Fibroblast of lung (primary cell): ENCODE data around the gene SELENOO. TPM values are rescaled to one million over a fixed set of nuclear protein-coding genes. Genes with fewer than 3 reads are reported as not detected.

Experiments
- DNase-seq, 2 donors: peaks; one replicate each; pipeline versions ENCODE4 v3.0.0 to v3.0.0-alpha.2; 2010; ENCODE audit warnings: low read depth in 2 of 2
- H2AFZ ChIP-seq: 2 replicates; pipeline ENCODE4 v1.5.1; 2012; ENCODE audit warnings: low read length, control low read depth, inconsistent platforms
- H3K27ac ChIP-seq: 2 replicates; pipeline ENCODE4 v1.5.1; 2011; ENCODE audit warnings: low read length, control low read depth; ENCODE audit not compliant: insufficient read depth
- H3K27me3 ChIP-seq: 2 replicates; pipeline ENCODE4 v1.5.1; 2011; ENCODE audit warnings: mild to moderate bottlenecking, low read length; ENCODE audit not compliant: control insufficient read depth, insufficient read depth
- H3K36me3 ChIP-seq: 2 replicates; pipeline ENCODE4 v1.5.1; 2011; ENCODE audit warnings: low read length; ENCODE audit not compliant: control insufficient read depth, insufficient read depth
- H3K4me1 ChIP-seq: 2 replicates; pipeline ENCODE4 v1.5.1; 2011; ENCODE audit warnings: low read length; ENCODE audit not compliant: control insufficient read depth, insufficient read depth; ENCODE audit errors: extremely low read depth
- H3K4me2 ChIP-seq: 2 replicates; pipeline ENCODE4 v1.5.1; 2011; ENCODE audit warnings: low read length, control low read depth; ENCODE audit not compliant: insufficient read depth; ENCODE audit errors: extremely low read depth
- H3K4me3 ChIP-seq, 4 experiments: fragments of 200-600 bp in 1 of 4; sonication (generic) in 1 of 4; replicated peaks in 1 of 4; 2 replicates each; pipeline ENCODE4 v1.5.1; 2011 to 2016; ENCODE audit warnings: low read length in 4 of 4, low read depth in 3 of 4, mild to moderate bottlenecking in 3 of 4, control low read depth in 2 of 4, inconsistent platforms in 1 of 4, mixed read lengths in 1 of 4; ENCODE audit not compliant: insufficient read depth in 1 of 4; ENCODE audit errors: control extremely low read depth in 1 of 4
- H3K79me2 ChIP-seq: 2 replicates; pipeline ENCODE4 v1.5.1; 2012; ENCODE audit warnings: mild to moderate bottlenecking, low read length, inconsistent platforms; ENCODE audit not compliant: control insufficient read depth, insufficient read depth
- H3K9ac ChIP-seq: 2 replicates; pipeline ENCODE4 v1.5.1; 2011; ENCODE audit warnings: mild to moderate bottlenecking, low read length, control low read depth; ENCODE audit not compliant: insufficient read depth
- H3K9me3 ChIP-seq: 2 replicates; pipeline ENCODE4 v1.5.1; 2012; ENCODE audit warnings: low read depth, low read length; ENCODE audit not compliant: control insufficient read depth, insufficient read depth
- H4K20me1 ChIP-seq: 2 replicates; pipeline ENCODE4 v1.5.1; 2011; ENCODE audit warnings: low read length; ENCODE audit not compliant: control insufficient read depth, insufficient read depth; ENCODE audit errors: extremely low read depth
- EZH2 ChIP-seq: IDR thresholded peaks from 2 replicates; pipeline ENCODE4 v1.5.1; 2012; ENCODE audit warnings: low read length, control low read depth, mild to moderate bottlenecking; ENCODE audit errors: missing control alignments
- polyA plus RNA-seq, 2 donors: library from polyadenylated mRNA; depleted of rRNA in 1 of 2; stranded (reverse) in 1 of 2; unstranded in 1 of 2; fragments of >200 nt; gene quantifications; 2 replicates each; pipeline ENCODE4 v1.2.1, GENCODE V29; 2011 to 2012; ENCODE audit warnings: missing spikeins in 1 of 2
- total RNA-seq: library from RNA; depleted of rRNA; stranded (reverse); fragments of >200 nt; gene quantifications from 2 replicates; pipeline ENCODE4 v1.2.1, GENCODE V29; 2014
- TF ChIP-seq, protein P1 (sequence below), 2 donors: IDR thresholded peaks in 1 of 2; conservative IDR thresholded peaks in 1 of 2; 1 replicate in 1 of 2; 2 replicates in 1 of 2; pipeline ENCODE4 v1.5.1; 2011 to 2012; ENCODE audit warnings: low read length in 2 of 2, control low read depth in 1 of 2, inconsistent platforms in 1 of 2, low read depth in 1 of 2, mild to moderate bottlenecking in 1 of 2

SELENOO gene
- total and polyA plus RNA-seq, 2 donors (not counting 1 experiment from before 2014, with no cell fraction given) = 8.3 to 20.1 TPM

DNA sequence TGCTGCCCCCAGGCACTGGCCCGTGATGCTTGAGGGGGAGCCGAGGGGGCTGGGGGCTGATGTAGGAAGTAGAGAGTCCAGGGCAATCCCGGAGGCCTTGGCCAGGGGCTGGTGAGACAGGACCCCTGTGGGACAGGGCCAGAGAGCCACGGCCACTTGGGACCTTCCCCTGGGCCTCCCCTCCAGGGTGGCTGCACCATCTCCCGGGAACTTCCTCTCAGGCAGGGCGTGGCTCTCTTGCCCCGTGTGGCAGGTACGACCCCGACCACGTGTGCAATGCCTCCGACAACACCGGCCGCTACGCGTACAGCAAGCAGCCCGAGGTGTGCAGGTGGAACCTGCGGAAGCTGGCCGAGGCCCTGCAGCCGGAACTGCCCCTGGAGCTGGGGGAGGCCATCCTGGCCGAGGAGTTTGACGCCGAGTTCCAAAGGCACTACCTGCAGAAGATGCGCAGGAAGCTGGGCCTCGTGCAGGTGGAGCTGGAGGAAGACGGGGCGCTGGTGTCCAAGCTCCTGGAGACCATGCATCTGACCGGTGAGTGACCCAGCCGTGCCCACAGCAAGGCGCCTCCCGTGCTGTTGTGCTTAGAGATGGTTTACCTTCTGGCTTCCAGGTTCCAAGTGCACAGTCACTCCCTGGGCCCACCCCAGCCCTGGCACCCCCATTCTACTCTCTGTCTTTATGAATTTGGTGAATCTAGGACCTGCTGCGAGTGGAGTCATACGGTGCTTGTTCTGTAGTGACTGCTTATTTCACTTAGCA, 9.7 kb downstream of the SELENOO start:
- Histone ChIP-seq H3K4me1 (no peaks in the 10 kb centered on the region), H3K9me3 (no peaks in the 10 kb centered on the region), H3K4me2 (no peak overlapping the region), H3K4me3 (no peak overlapping the region), H4K20me1 (peaks cover 4% of the 10 kb centered on the region), H3K27ac (no peak overlapping the region), H2AFZ (no peak overlapping the region), H3K27me3 (no peaks in the 10 kb centered on the region), H3K36me3 (peaks cover 39% of the 10 kb centered on the region), H3K9ac (no peak overlapping the region), H3K79me2 (peaks cover 22% of the 10 kb centered on the region)
- no peak for DNase-seq
- no peak for TF ChIP-seq EZH2
- TF ChIP-seq, protein P1, sequence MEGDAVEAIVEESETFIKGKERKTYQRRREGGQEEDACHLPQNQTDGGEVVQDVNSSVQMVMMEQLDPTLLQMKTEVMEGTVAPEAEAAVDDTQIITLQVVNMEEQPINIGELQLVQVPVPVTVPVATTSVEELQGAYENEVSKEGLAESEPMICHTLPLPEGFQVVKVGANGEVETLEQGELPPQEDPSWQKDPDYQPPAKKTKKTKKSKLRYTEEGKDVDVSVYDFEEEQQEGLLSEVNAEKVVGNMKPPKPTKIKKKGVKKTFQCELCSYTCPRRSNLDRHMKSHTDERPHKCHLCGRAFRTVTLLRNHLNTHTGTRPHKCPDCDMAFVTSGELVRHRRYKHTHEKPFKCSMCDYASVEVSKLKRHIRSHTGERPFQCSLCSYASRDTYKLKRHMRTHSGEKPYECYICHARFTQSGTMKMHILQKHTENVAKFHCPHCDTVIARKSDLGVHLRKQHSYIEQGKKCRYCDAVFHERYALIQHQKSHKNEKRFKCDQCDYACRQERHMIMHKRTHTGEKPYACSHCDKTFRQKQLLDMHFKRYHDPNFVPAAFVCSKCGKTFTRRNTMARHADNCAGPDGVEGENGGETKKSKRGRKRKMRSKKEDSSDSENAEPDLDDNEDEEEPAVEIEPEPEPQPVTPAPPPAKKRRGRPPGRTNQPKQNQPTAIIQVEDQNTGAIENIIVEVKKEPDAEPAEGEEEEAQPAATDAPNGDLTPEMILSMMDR (conservative IDR thresholded peaks at IDR 0.05 in 1 of 2, IDR thresholded peaks at IDR 0.05 in 1 of 2; ENCODE audit: low read depth in 1 of 2, low read length in 2 of 2) = no peak

DNA sequence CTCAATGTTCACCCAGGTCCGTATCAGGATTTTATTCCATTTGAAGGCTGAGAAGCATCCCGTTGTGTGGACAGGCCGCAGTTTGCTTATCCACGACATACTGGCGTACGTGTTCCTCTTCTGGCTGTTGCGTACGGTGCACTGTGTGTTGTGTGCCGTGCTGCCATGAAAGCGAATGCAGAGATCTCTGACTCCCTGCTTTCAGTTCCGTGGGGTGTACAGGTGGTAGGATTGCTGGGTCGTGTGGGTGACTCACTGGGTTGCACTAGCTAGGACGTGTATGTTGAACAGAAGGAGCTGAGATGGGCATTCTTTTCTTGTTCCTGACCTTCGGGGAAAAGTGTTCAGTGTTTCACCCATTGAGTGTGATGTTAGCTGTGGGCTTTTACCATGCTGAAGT, 10.3 kb downstream of the SELENOO start:
- Histone ChIP-seq H3K79me2 (peaks cover 19% of the 10 kb centered on the region), H3K27me3 (no peaks in the 10 kb centered on the region), H3K4me3 (no peak overlapping the region), H3K36me3 (peaks cover 36% of the 10 kb centered on the region), H3K9me3 (no peaks in the 10 kb centered on the region), H3K4me1 (no peaks in the 10 kb centered on the region), H3K9ac (no peak overlapping the region), H2AFZ (no peak overlapping the region), H3K27ac (no peak overlapping the region), H4K20me1 (peaks cover 4% of the 10 kb centered on the region), H3K4me2 (no peak overlapping the region)
- no peak for TF ChIP-seq EZH2
- TF ChIP-seq, protein P1 (conservative IDR thresholded peaks at IDR 0.05 in 1 of 2, IDR thresholded peaks at IDR 0.05 in 1 of 2; ENCODE audit: low read depth in 1 of 2, low read length in 2 of 2) = no peak
- no peak for DNase-seq

DNA sequence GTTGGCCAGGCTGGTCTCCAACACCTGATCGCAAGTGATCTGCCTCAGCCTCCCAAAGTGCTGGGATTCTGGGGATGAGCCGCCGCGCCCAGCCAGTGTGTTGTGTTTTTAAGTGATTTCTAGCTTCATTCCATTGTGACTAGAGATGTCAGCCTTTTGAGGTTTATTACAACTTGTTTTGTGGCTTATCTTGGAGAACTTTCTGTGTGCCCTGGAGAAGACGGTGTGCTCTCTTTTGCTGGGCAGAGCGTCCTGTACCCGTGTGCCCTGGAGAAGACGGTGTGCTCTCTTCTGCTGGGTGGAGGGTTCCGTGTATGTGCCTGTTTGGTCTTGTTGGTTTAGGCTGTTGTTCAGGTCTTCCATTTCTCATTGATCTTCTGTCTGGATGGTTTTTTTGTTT, 12.5 kb downstream of the SELENOO start:
- Histone ChIP-seq H4K20me1 (peaks cover 4% of the 10 kb centered on the region), H3K27ac (no peak overlapping the region), H3K4me2 (no peak overlapping the region), H3K79me2 (peaks cover 19% of the 10 kb centered on the region), H3K27me3 (no peaks in the 10 kb centered on the region), H3K36me3 (peaks cover 41% of the 10 kb centered on the region), H3K4me1 (no peaks in the 10 kb centered on the region), H3K4me3 (no peak overlapping the region), H3K9me3 (no peaks in the 10 kb centered on the region), H2AFZ (no peak overlapping the region), H3K9ac (no peak overlapping the region)
- TF ChIP-seq EZH2 = no peak
- TF ChIP-seq, protein P1 (conservative IDR thresholded peaks at IDR 0.05 in 1 of 2, IDR thresholded peaks at IDR 0.05 in 1 of 2; ENCODE audit: low read depth in 1 of 2, low read length in 2 of 2) = no peak
- DNase-seq = no peak
